Muscle of leg (tissue), 11 donors: Measurements from ENCODE around the gene DOK6. TPM values are rescaled to one million over a fixed set of nuclear protein-coding genes. Genes with fewer than 3 reads are reported as not detected.
"Not testable (repeated sequence)": the region's sequence is repeated elsewhere in the genome, so short reads cannot be mapped to it uniquely, and the experiment has no call there.

Source experiments
- DNase-seq: peaks from one replicate; pipeline ENCODE4 v3.0.0; 2013
- H3K27ac ChIP-seq: one replicate; pipeline ENCODE4 v1.5.1; 2013; ENCODE audit warnings: mild to moderate bottlenecking, low read length, control low read depth
- H3K27me3 ChIP-seq: one replicate; pipeline ENCODE4 v1.6.1; 2013; ENCODE audit warnings: low read length; ENCODE audit not compliant: control insufficient read depth, insufficient read depth
- H3K36me3 ChIP-seq: one replicate; pipeline ENCODE4 v1.6.1; 2013; ENCODE audit warnings: low read length; ENCODE audit not compliant: control insufficient read depth, insufficient read depth
- H3K4me1 ChIP-seq: one replicate; pipeline ENCODE4 v1.6.1; 2013; ENCODE audit warnings: low read length; ENCODE audit not compliant: control insufficient read depth, insufficient read depth
- H3K4me3 ChIP-seq: one replicate; pipeline ENCODE4 v1.5.1; 2013; ENCODE audit warnings: low read length, control low read depth
- H3K9me3 ChIP-seq: replicated peaks from 2 replicates; pipeline ENCODE4 v1.6.1; 2013; ENCODE audit warnings: low read depth, low read length; ENCODE audit not compliant: control insufficient read depth
- WGBS: methylation state at CpG from one replicate; pipeline ENCODE4 v1.1.5; 2013; ENCODE audit warnings: missing lambda C conversion rate; ENCODE audit not compliant: insufficient coverage; 5-methylcytosine and 5-hydroxymethylcytosine counted together
- polyA plus RNA-seq, 8 donors: library from polyadenylated mRNA; unstranded; fragments of 120-200 nt; gene quantifications; one replicate each; pipeline versions ENCODE4 v1.2.1 to v1.2.3, GENCODE V29; 2013; ENCODE audit warnings: inconsistent platforms in 1 of 8, low replicate concordance in 1 of 8; ENCODE audit not compliant: insufficient read length in 8 of 8, insufficient read depth in 1 of 8
- total RNA-seq: library from RNA; stranded (reverse); fragments of 120-200 nt; gene quantifications from one replicate; pipeline ENCODE4 v1.2.4, GENCODE V29; 2013

The DOK6 gene
- total and polyA plus RNA-seq, 9 donors, result 2.3 to 4.9 (median 3.3) TPM

- WGBS, result no CpG with 5 or more reads among the region's 4 CpGs
- Histone ChIP-seq H3K4me1 (no peaks in the 10 kb centered on the region), H3K36me3 (no peaks in the 10 kb centered on the region), H3K9me3 (no peaks in the 10 kb centered on the region), H3K27me3 (no peaks in the 10 kb centered on the region), H3K4me3 (no peak overlapping the region), H3K27ac (no peak overlapping the region)
- DNase-seq, result no peak
Measured at GRCh38 chr18:69853051-69853450, 452.4 kb downstream of the DOK6 start.

- no peaks in the 10 kb centered on the region for H3K4me1 ChIP-seq
- H3K4me3 ChIP-seq, result no peak overlapping the region
- no peaks in the 10 kb centered on the region for H3K9me3 ChIP-seq
- no peak for DNase-seq
- WGBS, result no CpG with 5 or more reads among the region's 1 CpG
- no peaks in the 10 kb centered on the region for H3K36me3 ChIP-seq
- no peak overlapping the region for H3K27ac ChIP-seq
- no peaks in the 10 kb centered on the region for H3K27me3 ChIP-seq
Measured at GRCh38 chr18:69854455-69854854, 453.8 kb downstream of the DOK6 start.

- Histone ChIP-seq H3K4me3 (no peak overlapping the region), H3K36me3 (no peaks in the 10 kb centered on the region), H3K27me3 (no peaks in the 10 kb centered on the region), H3K9me3 (no peaks in the 10 kb centered on the region), H3K4me1 (no peaks in the 10 kb centered on the region), H3K27ac (no peak overlapping the region)
- 60% methylated on average over 1 of the region's 5 CpGs for WGBS
- no peak for DNase-seq
Measured at GRCh38 chr18:69858897-69859296, 458.2 kb downstream of the DOK6 start.

- H3K27me3 ChIP-seq, H3K36me3 ChIP-seq, H3K27ac ChIP-seq, H3K4me1 ChIP-seq, H3K9me3 ChIP-seq, DNase-seq, H3K4me3 ChIP-seq: not testable (repeated sequence)
- WGBS, result no CpG with 5 or more reads among the region's 6 CpGs
Measured at GRCh38 chr18:69864802-69865201, 464.1 kb downstream of the DOK6 start.

GRCh38 chr18:69865776-69866175 is 465.1 kb downstream of the DOK6 start:
- Histone ChIP-seq H3K27me3 (no peaks in the 10 kb centered on the region), H3K27ac (no peak overlapping the region), H3K9me3 (no peaks in the 10 kb centered on the region), H3K4me3 (no peak overlapping the region), H3K36me3 (no peaks in the 10 kb centered on the region), H3K4me1 (no peaks in the 10 kb centered on the region)
- no peak for DNase-seq
- 50% methylated on average over 1 of the region's 4 CpGs for WGBS

- Histone ChIP-seq H3K9me3 (no peaks in the 10 kb centered on the region), H3K4me1 (no peaks in the 10 kb centered on the region), H3K27me3 (no peaks in the 10 kb centered on the region), H3K27ac (no peak overlapping the region), H3K36me3 (no peaks in the 10 kb centered on the region), H3K4me3 (no peak overlapping the region)
- no CpG with 5 or more reads among the region's 4 CpGs for WGBS
- no peak for DNase-seq
Measured at GRCh38 chr18:69866212-69866611, 465.5 kb downstream of the DOK6 start.

- no peak for DNase-seq
- H3K9me3 ChIP-seq, result no peaks in the 10 kb centered on the region
- H3K4me3 ChIP-seq, result no peak overlapping the region
- no peaks in the 10 kb centered on the region for H3K4me1 ChIP-seq
- H3K27ac ChIP-seq, result no peak overlapping the region
- no CpG with 5 or more reads among the region's 4 CpGs for WGBS
- no peaks in the 10 kb centered on the region for H3K36me3 ChIP-seq
- H3K27me3 ChIP-seq, result no peaks in the 10 kb centered on the region
Measured at GRCh38 chr18:69870736-69871135, 470.0 kb downstream of the DOK6 start.

- no peak overlapping the region for H3K27ac ChIP-seq
- no peaks in the 10 kb centered on the region for H3K9me3 ChIP-seq
- no peak for DNase-seq
- no peaks in the 10 kb centered on the region for H3K36me3 ChIP-seq
- no peak overlapping the region for H3K4me3 ChIP-seq
- 67% methylated on average over 2 of the region's 2 CpGs for WGBS
- H3K4me1 ChIP-seq, result no peaks in the 10 kb centered on the region
- H3K27me3 ChIP-seq, result no peaks in the 10 kb centered on the region
Measured at GRCh38 chr18:69871363-69871762, 470.7 kb downstream of the DOK6 start.

GRCh38 chr18:69872661-69873060 is 472.0 kb downstream of the DOK6 start:
- no peaks in the 10 kb centered on the region for H3K36me3 ChIP-seq
- no peak for DNase-seq
- WGBS, result no CpG with 5 or more reads among the region's 4 CpGs
- no peak overlapping the region for H3K27ac ChIP-seq
- H3K4me1 ChIP-seq, result no peaks in the 10 kb centered on the region
- H3K9me3 ChIP-seq, result no peaks in the 10 kb centered on the region
- no peaks in the 10 kb centered on the region for H3K27me3 ChIP-seq
- H3K4me3 ChIP-seq, result no peak overlapping the region

- no peaks in the 10 kb centered on the region for H3K36me3 ChIP-seq
- no peak overlapping the region for H3K27ac ChIP-seq
- H3K27me3 ChIP-seq, result no peaks in the 10 kb centered on the region
- H3K4me3 ChIP-seq, result no peak overlapping the region
- H3K4me1 ChIP-seq, result no peaks in the 10 kb centered on the region
- 100% methylated on average over 2 of the region's 2 CpGs for WGBS
- H3K9me3 ChIP-seq, result no peaks in the 10 kb centered on the region
- no peak for DNase-seq
Measured at GRCh38 chr18:69874058-69874457, 473.4 kb downstream of the DOK6 start.

GRCh38 chr18:69876490-69876889 is 475.8 kb downstream of the DOK6 start:
- DNase-seq, result no peak
- Histone ChIP-seq H3K27me3 (no peaks in the 10 kb centered on the region), H3K36me3 (no peaks in the 10 kb centered on the region), H3K9me3 (no peaks in the 10 kb centered on the region), H3K4me1 (no peaks in the 10 kb centered on the region), H3K4me3 (no peak overlapping the region), H3K27ac (no peak overlapping the region)
- 100% methylated on average over 1 of the region's 3 CpGs for WGBS
